ENCODE results near the gene DCDC1.

The DCDC1 gene

GRCh38 chr11:30875806-30876205 lies 493.7 kb downstream of the DCDC1 start:
- TF ChIP-seq CTCF (IDR thresholded peaks at IDR 0.05; ENCODE audit: control insufficient read depth, insufficient read depth, low read depth, low read length, missing control alignments) = no peak
- DNase-seq (ENCODE audit: low read depth) = no peak
- no peak overlapping the region for H3K4me3 ChIP-seq (ENCODE audit: control insufficient read depth, low read depth, low read length)

- H3K4me3 ChIP-seq (ENCODE audit: control insufficient read depth, low read depth, low read length) = no peak overlapping the region
- no peak for DNase-seq (ENCODE audit: low read depth)
- TF ChIP-seq CTCF (IDR thresholded peaks at IDR 0.05; ENCODE audit: control insufficient read depth, insufficient read depth, low read depth, low read length, missing control alignments) = no peak
Observed at GRCh38 chr11:30873924-30874610, 495.5 kb downstream of the DCDC1 start.

- H3K4me3 ChIP-seq (ENCODE audit: control insufficient read depth, low read depth, low read length) = no peak overlapping the region
- no peak for DNase-seq (ENCODE audit: low read depth)
- no peak for TF ChIP-seq CTCF (IDR thresholded peaks at IDR 0.05; ENCODE audit: control insufficient read depth, insufficient read depth, low read depth, low read length, missing control alignments)
Observed at GRCh38 chr11:30868626-30869081, 500.9 kb downstream of the DCDC1 start.

- H3K4me3 ChIP-seq (ENCODE audit: control insufficient read depth, low read depth, low read length) = no peak overlapping the region
- no peak for TF ChIP-seq CTCF (IDR thresholded peaks at IDR 0.05; ENCODE audit: control insufficient read depth, insufficient read depth, low read depth, low read length, missing control alignments)
- no peak for DNase-seq (ENCODE audit: low read depth)
Observed at GRCh38 chr11:30863209-30863608, 506.3 kb downstream of the DCDC1 start.

GRCh38 chr11:30861531-30861930 lies 508.0 kb downstream of the DCDC1 start:
- H3K4me3 ChIP-seq (ENCODE audit: control insufficient read depth, low read depth, low read length) = no peak overlapping the region
- DNase-seq (ENCODE audit: low read depth) = no peak
- TF ChIP-seq CTCF (IDR thresholded peaks at IDR 0.05; ENCODE audit: control insufficient read depth, insufficient read depth, low read depth, low read length, missing control alignments) = no peak

- no peak overlapping the region for H3K4me3 ChIP-seq (ENCODE audit: control insufficient read depth, low read depth, low read length)
- TF ChIP-seq CTCF (IDR thresholded peaks at IDR 0.05; ENCODE audit: control insufficient read depth, insufficient read depth, low read depth, low read length, missing control alignments) = no peak
- no peak for DNase-seq (ENCODE audit: low read depth)
Observed at GRCh38 chr11:30861064-30861463, 508.5 kb downstream of the DCDC1 start.
